Sigmoid colon (tissue), 4 donors: ENCODE results near the gene NT5DC3.

Source experiments
- EP300 ChIP-seq, 4 donors: sonication (generic); formaldehyde crosslinking; IDR thresholded peaks; one replicate each; pipeline ENCODE4 v1.6.1; 2017; ENCODE audit warnings: antibody characterized with exemption in 4 of 4
- POLR2A ChIP-seq, 2 donors: fragments of 450-650 bp; IDR thresholded peaks; one replicate each; pipeline ENCODE4 v1.6.1; 2016; ENCODE audit warnings: antibody characterized with exemption in 2 of 2, mild to moderate bottlenecking in 2 of 2, moderate library complexity in 2 of 2
- POLR2AphosphoS5 ChIP-seq, 4 donors: sonication (generic); formaldehyde crosslinking; IDR thresholded peaks; one replicate each; pipeline ENCODE4 v1.6.1; 2017; ENCODE audit warnings: antibody characterized with exemption in 4 of 4
- TF ChIP-seq, protein P1 (sequence below), 4 experiments: fragments of 450-650 bp in 3 of 4; fragments of 200-600 bp in 1 of 4; IDR thresholded peaks; one replicate each; pipeline ENCODE4 v1.5.1; 2016 to 2019; ENCODE audit warnings: antibody characterized with exemption in 4 of 4, mild to moderate bottlenecking in 3 of 4, moderate library complexity in 2 of 4

GRCh38 chr12:103801709-103802585 lies 39.1 kb downstream of the NT5DC3 start:
- TF ChIP-seq, protein P1, sequence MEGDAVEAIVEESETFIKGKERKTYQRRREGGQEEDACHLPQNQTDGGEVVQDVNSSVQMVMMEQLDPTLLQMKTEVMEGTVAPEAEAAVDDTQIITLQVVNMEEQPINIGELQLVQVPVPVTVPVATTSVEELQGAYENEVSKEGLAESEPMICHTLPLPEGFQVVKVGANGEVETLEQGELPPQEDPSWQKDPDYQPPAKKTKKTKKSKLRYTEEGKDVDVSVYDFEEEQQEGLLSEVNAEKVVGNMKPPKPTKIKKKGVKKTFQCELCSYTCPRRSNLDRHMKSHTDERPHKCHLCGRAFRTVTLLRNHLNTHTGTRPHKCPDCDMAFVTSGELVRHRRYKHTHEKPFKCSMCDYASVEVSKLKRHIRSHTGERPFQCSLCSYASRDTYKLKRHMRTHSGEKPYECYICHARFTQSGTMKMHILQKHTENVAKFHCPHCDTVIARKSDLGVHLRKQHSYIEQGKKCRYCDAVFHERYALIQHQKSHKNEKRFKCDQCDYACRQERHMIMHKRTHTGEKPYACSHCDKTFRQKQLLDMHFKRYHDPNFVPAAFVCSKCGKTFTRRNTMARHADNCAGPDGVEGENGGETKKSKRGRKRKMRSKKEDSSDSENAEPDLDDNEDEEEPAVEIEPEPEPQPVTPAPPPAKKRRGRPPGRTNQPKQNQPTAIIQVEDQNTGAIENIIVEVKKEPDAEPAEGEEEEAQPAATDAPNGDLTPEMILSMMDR (IDR thresholded peaks at IDR 0.05), result no peak
- TF ChIP-seq EP300 (IDR thresholded peaks at IDR 0.05) (no peak), POLR2AphosphoS5 (IDR thresholded peaks at IDR 0.05) (peak; percentile 11 to 70 (median 41)), POLR2A (IDR thresholded peaks at IDR 0.05) (no peak)
